Fibroblast of mammary gland (primary cell): ENCODE data around the gene PLXNC1.

ENCODE experiments used
- DNase-seq: peaks from one replicate; pipeline ENCODE4 v3.0.0-alpha.2; 2010; ENCODE audit warnings: low read depth
- H3K4me3 ChIP-seq: 2 replicates; pipeline ENCODE4 v1.5.1; 2011; ENCODE audit warnings: low read depth, mild to moderate bottlenecking, low read length, moderate library complexity; ENCODE audit not compliant: control insufficient read depth
- TF ChIP-seq, protein P1 (sequence below): conservative IDR thresholded peaks from 2 replicates; pipeline ENCODE4 v1.5.1; 2011; ENCODE audit warnings: low read depth, low read length, inconsistent platforms; ENCODE audit not compliant: control insufficient read depth, insufficient read depth

Gene PLXNC1

DNA sequence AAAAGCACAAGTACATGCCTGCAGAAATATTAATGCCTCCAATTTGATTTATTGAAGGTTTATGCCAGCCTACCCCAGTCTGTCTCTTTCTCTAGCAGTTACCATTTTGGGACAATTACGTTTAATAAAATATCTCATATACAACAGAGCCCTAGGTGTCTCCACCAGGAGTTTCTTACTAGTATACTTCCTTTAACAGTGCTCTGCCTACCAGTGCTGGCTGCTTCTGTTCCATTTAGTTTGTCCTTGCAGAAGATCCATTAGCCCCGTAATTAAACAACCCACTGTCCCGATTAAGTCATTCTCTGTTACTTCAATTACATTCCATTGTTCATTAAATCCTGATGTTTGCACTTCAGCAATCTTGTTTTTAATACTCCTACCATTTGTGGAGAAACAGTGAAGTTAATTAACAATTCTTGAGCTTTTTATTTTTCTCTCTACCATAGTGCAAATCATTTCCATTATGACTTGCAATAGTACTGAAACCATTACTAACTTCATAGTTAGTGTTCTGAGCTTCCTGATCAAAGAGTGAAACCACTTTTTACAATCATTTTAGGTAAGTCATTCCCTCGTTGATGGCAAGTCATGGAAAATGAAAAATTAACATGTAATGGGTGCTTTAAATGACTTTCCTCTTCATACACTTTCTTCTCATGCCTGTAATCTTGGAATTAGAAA lies 121.1 kb downstream of the PLXNC1 start:
- no peak for DNase-seq
- no peak overlapping the region for H3K4me3 ChIP-seq
- TF ChIP-seq, protein P1, sequence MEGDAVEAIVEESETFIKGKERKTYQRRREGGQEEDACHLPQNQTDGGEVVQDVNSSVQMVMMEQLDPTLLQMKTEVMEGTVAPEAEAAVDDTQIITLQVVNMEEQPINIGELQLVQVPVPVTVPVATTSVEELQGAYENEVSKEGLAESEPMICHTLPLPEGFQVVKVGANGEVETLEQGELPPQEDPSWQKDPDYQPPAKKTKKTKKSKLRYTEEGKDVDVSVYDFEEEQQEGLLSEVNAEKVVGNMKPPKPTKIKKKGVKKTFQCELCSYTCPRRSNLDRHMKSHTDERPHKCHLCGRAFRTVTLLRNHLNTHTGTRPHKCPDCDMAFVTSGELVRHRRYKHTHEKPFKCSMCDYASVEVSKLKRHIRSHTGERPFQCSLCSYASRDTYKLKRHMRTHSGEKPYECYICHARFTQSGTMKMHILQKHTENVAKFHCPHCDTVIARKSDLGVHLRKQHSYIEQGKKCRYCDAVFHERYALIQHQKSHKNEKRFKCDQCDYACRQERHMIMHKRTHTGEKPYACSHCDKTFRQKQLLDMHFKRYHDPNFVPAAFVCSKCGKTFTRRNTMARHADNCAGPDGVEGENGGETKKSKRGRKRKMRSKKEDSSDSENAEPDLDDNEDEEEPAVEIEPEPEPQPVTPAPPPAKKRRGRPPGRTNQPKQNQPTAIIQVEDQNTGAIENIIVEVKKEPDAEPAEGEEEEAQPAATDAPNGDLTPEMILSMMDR, result no peak

DNA sequence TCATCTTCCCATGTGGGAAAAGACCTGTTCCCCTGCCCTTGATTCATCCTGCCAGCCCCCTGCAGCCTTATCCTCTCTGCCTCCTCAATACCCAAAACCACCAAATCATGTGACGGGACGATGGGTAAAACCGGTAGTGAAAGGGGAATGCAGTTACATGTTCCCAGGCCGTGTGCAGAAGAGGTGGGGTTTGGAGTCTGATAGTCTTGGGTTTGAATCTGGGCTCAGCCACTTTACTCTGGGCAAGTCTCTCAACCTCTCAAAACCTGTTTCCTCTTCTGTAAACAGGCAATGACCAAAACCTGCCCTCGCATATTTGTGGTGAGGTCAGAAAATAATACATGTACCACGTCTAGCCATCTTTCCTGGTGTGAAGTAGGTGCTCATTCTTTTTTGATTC lies 123.0 kb downstream of the PLXNC1 start:
- DNase-seq, result no peak
- TF ChIP-seq, protein P1, result no peak
- H3K4me3 ChIP-seq, result no peak overlapping the region

DNA sequence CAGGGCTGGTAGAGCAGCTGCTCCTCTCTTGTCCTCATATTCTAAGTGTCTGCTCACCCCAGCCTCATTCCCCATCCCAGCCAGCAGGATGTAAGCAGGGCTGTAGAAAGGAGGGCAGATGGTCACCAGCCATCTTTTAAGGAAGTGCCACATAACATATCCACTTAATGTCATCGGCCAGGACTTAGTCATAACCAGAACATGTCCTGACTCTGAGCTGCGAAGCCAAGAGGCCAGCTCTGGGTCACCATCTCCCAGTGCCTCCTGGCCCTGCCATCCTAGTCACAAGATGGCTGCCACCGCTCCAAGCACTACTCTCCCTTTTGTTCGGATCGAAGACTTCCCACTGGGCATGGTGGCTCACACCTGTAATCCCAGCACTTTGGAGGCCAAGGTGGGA lies 123.9 kb downstream of the PLXNC1 start:
- no peak overlapping the region for H3K4me3 ChIP-seq
- TF ChIP-seq, protein P1, result no peak
- DNase-seq, result no peak

DNA sequence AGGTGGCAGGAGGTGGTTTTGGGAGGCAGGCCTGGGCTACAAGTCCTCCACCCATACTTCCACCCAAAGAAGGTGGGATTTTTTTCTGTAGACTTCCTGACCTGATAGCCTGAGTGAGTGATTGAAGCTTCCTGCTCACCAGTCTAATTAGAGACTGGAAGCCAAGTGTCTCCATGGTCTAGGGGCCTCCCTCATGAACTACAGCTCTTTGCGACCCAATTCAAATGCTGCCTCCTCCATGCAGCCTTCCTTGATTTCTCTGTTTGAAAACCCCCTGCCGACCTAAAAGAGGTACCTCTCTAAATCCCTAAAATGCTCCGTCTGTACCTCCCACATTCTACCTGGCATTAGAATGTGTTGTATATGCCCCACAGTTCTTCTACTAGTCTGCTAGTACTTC lies 124.9 kb downstream of the PLXNC1 start:
- no peak overlapping the region for H3K4me3 ChIP-seq
- no peak for DNase-seq
- TF ChIP-seq, protein P1, result no peak

DNA sequence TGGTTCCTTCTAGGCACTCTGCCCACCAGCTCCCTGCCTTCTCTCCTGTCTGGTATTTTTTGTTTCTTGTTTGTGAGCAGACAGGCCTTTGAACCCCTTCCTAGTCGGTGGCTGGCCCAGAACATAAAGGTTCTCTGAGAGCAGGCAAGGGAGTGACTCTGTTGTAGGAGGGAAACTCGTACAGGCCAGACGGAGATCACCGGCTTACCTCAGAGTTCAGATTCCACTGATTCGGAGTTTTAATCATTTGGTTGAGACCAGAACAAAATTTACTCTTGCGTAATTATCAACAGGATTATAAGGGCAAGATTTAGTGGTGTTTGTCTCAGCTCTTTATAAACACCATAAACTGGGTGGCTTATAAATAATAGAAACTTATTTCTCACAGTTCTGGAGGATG lies 128.3 kb downstream of the PLXNC1 start:
- TF ChIP-seq, protein P1, result no peak
- DNase-seq, result peak; percentile 25
- H3K4me3 ChIP-seq, result no peak overlapping the region

DNA sequence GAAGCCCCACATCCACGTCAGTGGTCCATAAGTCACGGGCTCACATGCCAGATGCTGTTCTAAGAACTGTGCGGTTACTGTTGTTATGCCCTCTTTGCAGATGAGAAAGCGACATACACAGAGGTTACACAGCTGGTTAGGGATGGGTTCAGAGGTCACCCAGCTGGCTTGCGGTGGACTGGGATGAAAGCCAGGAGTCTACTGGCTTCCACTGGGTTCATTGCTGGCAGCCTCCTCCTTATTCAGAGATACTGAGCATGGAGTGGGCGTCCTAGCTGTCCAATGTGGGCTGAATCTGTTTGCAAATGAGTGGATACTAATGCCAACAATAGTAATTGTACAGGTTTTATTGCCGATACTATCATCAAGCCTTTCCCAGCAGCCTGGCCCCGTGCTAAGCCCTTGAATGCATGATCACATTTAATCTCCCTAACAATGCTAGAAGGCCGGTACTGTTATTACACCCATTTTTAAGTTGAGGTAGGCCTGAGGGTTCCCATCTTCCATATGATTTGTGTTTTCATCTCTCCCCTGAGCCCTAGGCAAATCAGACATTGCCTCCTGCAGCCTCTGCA lies 129.1 kb downstream of the PLXNC1 start:
- TF ChIP-seq, protein P1, result no peak
- no peak overlapping the region for H3K4me3 ChIP-seq
- peak; percentile 79 for DNase-seq
